SKM-1 (cell line): ENCODE data around the gene LRFN5.
"Not testable (repeated sequence)": the region's sequence is repeated elsewhere in the genome, so short reads cannot be mapped to it uniquely, and the experiment has no call there.

Source experiments
- DNase-seq: peaks from one replicate; lab custom pipeline; 2025; ENCODE audit not compliant: unreplicated experiment; lab: John Stamatoyannopoulos, UW

The LRFN5 gene

DNA sequence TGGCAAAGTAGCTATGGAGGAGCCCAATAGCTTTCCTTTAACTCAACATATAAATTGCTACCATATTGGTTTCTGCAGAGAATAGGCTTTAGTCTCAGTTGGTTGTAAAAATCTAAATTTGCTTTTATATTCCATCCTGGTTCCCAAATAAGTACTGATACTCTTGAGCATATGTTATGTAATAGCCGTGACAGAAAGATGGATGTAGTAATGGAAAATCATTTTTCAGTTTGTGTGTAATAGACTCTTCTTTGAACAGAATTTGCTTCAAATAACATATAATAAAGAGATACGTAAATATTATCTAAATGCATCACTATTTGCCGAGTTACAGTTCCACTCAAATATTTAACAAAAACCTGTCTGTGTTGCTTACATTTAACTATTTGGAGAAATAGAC is 271.6 kb downstream of the LRFN5 start:
- no peak for DNase-seq

DNA sequence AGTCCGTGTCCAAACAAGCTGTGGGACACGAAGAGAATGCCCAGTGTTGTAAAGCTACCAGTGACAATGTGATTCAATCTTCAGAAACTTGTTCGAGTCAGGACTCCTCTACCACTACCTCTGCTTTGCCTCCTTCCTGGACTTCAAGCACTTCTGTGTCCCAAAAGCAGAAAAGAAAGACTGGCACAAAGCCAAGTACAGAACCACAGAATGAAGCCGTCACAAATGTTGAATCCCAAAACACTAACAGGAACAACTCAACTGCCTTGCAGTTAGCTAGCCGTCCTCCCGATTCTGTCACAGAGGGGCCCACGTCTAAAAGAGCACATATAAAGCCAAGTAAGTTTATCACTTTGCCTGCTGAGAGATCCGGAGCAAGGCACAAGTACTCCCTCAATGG is 284.9 kb downstream of the LRFN5 start:
- DNase-seq: no peak

DNA sequence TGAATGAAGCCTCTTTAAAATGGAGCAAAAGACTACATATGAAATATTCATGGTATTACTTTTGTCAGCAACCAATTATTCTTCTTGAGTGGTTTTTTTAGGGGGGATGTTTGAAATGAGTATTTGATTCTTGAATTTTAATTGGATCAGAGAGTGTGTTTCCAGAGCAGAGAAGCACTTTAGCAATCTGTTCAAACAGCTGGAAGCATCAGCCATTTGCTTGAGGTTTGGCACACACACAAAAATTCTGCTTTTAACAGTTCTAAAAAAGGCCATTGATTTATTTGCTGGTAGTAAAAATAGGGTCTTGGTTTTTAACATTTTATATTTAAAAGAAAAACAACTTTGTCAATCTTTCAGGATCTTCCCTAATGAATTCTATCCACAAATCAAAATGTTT is 292.7 kb downstream of the LRFN5 start:
- DNase-seq: no peak

DNA sequence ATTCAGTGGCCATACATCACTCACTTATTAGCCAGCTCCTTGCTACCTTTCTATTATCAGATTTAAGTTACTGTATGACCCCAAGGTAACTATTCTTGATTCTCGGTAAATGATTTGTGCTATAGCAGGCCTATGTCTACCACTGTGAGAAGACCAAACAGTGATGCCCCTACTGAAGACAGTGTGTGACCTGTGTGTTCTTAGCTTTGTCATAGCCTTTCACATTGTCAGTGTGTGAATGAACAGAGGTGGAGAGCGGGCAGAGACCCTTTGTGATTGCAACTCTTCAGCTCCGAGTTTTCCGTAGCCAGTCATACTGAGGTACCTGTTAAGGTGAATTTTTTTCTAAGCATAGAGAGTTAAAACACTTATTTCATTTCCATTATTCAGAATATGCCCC is 294.0 kb downstream of the LRFN5 start:
- DNase-seq: no peak

DNA sequence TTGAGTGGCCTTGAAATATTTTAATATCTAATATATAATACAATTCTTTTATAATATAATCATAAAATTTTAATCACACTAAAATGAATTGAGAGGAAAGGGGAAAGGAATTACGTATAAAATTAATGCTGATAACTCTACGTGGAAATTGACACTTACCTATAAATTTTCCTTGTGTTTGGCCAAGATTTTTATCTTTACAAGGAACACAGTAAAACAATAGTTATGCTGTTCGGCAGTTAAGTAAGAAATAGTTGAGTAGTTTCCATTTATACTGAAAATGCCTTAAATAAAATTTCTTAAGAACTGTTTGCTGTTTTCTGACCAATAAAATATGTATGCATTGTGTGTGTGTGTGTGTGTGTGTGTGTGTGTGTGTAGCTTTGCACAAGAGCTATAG is 294.4 kb downstream of the LRFN5 start:
- DNase-seq: no peak

DNA sequence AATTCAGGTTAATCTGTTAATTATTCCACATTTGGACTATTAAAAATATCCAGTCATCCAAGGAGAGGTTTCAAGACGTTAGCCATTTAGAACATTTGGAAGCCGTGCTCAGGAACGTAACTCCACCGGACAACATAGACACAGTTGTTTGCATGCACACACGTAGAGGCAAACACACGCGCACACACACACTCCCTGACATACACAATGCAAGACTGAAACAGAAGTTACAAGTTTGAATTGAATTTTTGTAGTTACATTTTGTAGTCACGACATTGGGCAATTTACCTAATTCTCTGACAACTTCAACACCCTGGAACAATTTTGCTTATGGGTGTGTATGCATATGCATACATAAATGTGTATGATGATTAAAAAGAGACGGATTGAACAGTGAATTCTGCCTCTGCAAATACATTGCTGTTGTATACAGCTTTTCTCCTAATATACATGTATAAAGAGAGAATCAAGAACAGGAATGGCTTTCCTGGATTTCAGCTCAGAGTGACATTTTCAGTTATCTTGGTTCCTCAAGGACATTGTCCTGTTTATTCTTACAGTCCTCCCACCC is 298.8 kb downstream of the LRFN5 start:
- no peak for DNase-seq

DNA sequence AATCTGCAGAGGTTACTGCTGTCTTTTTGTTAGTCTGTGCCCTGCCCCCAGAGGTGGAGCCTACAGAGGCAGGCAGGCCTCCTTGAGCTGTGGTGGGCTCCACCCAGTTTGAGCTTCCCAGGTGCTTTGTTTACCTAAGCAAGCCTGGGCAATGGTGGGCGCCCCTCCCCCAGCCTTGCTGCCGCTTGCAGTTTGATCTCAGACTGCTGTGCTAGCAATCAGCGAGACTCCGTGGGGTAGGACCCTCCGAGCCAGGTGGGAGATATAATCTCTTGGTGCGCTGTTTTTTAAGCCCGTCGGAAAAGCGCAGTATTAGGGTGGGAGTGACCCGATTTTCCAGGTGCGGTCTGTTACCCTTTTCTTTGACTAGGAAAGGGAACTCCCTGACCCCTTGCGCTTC is 304.5 kb downstream of the LRFN5 start:
- DNase-seq: not testable (repeated sequence)

DNA sequence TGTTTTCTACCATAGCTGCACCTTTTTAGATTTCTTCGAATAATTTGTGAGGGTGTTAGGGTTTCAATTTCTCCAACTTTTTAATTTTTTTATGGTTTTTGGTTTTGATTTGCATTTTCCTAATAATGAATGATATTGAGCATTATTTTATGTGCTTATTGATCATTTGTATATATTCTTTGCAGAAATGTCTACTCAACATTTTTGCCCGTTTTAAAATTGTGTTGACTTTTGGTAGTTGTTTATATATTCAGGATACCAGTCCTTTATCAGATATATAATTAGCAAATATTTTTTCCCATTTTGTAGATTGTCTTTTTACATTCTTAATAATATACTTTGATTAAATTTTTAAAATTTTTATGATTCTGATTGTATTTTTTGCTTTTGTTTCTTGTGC is 306.7 kb downstream of the LRFN5 start:
- no peak for DNase-seq

DNA sequence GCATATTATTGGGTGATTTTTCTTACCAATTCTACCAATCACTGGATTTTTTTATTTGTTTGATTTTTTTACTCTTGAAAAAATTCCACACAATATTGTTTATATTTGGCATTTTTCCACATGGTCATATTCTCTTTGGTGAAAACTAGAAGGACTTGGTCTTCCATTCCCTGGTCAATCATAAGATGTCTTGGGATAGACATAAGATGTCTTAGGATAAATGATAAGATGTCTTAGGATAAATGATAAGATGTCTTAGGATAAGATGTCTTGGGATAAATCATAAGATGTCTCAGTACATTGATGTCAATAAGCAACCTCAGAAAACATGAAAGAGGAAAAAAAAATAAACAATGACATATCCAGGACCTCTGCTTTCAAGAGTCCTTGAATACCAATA is 309.1 kb downstream of the LRFN5 start:
- no peak for DNase-seq

DNA sequence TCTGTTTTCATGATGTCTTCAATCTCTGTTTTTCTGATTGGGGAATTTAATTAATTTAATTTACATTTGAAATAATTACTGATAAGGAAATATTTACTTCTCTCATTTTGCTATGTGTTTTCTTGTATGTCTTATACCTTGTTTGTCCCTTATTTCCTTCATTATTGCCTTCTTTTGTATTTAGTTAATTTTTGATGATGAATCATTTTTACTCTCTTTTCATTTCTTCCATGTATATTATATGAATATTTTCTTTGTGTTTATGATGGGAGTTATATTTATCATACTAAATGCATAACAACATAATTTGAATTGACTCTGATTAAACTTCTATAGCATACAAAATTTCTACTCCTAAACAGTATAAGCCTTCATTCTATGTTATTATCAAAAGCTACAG is 309.6 kb downstream of the LRFN5 start:
- no peak for DNase-seq

DNA sequence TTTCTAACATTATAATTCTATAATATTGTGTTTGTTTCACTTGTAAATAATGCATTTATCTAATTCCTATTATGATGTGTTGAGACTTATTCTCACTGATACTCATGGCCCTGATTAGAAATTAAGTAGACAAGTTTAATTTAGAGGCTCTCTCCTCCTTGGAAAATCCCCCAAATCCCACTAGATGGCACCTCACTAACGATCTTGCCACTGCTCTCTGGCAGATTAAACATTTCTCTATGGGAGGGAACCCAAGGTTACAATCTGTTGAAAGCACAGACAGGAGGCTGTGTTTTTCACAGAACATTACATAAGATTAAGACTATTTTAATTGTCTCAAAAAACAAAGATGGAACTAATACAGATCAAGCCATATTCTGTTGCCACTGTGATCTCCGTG is 318.7 kb downstream of the LRFN5 start:
- DNase-seq: no peak

DNA sequence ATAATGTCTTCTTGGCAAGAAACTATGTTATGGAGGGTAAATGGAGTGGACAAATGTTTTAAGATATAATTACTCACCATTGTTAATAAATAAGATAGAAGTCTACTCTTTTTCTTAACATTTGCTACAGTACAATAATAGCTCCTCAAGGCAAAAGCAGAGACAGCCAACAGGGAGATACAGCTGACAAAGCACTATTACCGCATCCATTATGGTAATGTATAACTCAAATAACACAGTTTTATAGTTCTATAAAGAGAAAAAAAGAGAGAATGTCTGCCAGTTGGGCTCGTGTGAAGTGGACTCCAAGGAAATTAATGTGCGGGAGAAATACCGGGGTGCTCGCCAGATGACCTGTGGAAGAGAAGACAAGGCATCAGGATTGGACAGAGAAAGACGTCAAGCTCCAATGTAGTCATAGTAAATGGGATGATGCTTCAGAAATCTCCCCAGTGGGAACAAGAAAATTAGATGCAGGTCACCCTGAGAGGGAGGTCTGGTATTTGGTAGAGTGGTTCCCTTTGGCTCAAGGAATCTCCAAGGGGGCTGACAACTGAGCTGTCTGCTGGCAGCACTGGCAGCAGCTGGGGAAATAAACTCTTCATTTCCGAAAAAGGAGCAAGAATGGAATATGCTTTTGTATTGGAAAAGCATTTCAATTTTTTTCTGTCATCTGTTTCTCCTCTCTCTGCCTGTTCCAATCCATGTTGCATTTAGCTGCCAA is 343.9 kb downstream of the LRFN5 start:
- DNase-seq: no peak
